GM18517 (cell line): ENCODE data around the gene ARHGEF12.

ENCODE experiments used
- ATAC-seq: cut with Tn5 transposase; IDR thresholded peaks from one replicate; pipeline ENCODE4 v1.9.1; 2021; ENCODE audit warnings: mild to moderate bottlenecking, moderate library complexity; ENCODE audit not compliant: unreplicated experiment

The ARHGEF12 gene

DNA sequence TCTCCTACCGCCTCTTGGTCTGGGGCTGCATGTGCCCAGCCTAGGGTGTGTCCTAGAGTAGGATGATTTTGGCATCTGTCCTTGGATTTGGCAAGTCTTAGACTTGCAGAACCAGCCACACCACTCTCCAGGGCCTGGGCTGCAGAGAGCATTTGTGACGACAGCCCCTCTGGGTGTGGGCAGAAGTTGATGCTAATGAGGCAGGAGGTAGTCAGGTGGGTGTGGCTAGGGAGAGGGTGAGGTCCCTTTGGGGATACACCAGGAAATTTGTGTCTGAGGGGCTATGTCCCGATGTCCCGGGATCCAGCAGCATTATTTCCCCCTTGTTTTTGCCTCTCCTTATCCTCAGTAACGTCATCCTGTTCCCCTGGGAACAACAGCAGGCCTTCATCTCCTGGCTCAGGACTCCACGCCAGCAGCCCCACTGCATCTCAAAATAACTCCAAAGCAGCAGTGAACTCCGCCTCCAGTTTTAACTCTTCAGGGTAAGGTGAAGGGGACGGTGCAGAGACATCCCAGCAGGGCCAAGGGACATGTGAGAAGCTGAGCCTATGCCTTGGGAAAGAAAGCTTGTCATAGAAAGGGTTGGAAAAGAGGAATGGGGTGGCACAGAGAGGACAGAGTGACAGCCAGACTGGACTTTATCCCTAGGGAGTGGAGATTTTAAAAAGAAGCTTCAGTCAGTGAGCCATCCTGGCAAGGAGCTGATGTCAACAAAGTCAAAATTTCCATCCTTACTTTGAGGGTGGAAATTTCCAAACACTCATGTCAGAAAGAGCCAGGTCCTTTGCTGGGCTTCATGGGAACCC is 19.1 kb upstream of the ARHGEF12 start:
- ATAC-seq = no peak

GRCh38 chr11:120317689-120318480 is 18.3 kb upstream of the ARHGEF12 start:
- no peak for ATAC-seq

- no peak for ATAC-seq
Observed at GRCh38 chr11:120318906-120319305, 17.3 kb upstream of the ARHGEF12 start.

DNA sequence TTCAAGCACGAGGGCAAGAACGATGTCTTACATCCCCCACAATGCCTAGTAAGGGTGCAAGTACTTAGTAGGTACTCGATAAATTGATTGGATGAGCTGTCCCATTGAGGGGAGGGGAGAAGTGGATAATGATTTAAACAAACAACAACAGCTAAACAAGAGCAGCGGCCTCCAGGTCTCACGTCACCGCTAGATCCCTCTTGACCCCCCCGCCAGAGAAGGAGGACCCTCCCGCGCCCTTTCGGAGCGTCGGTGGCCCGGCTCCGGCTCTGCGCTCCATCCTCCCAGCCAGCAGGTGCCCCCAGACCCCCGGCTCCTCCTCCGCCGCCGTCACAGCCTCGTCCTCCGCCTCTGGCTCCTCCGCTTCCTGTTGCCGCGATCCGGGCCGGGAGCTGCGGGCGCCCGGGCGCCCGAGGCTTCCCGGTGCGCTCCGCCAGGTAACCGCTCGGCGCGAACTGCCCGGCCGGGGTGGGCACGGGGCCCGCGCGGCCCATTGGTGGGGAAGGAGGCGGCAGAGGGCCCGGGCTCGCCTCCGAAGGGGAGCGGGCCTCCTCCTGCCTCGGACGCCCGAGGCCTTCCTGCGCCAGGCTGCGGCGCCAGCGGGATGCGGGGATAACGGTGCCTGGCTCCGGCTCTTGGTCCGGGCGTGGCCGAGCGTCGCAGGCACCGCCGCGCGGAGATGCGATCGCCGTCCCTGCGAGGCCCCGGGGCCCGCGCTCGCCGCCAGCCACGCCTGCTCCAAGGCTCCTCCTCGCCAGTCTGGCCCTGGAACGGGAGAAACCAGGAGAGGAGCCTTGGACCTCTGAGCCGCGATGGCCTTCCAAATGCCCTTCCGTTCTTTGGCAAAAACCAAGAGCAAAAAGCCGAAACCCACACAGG is 11.0 kb upstream of the ARHGEF12 start, which contains the start of gene TLCD5:
TLCD5 (plus strand) TSS at position 368 of the 879 bp plus-strand sequence. CDS start 2,143 bp downstream, outside the sequence.
- ATAC-seq = no peak

GRCh38 chr11:120326228-120326627 is 10.0 kb upstream of the ARHGEF12 start:
- ATAC-seq = no peak

GRCh38 chr11:120326845-120327281 is 9.3 kb upstream of the ARHGEF12 start:
- no peak for ATAC-seq

DNA sequence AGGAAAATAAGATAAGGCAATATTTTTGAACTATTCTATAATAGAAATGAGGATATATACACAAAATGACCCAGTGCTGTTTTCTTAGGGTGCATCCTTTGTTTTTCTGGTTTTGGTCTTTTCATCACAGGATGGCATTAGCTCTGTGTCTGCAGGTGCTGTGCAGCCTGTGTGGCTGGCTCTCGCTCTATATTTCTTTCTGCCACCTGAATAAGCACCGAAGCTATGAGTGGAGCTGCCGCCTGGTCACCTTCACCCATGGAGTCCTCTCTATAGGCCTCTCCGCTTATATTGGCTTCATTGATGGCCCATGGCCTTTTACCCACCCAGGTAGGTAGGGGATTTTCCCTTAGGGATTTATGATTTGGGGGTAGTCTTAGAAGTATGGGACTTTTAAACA is 8.9 kb upstream of the ARHGEF12 start:
- ATAC-seq = no peak

DNA sequence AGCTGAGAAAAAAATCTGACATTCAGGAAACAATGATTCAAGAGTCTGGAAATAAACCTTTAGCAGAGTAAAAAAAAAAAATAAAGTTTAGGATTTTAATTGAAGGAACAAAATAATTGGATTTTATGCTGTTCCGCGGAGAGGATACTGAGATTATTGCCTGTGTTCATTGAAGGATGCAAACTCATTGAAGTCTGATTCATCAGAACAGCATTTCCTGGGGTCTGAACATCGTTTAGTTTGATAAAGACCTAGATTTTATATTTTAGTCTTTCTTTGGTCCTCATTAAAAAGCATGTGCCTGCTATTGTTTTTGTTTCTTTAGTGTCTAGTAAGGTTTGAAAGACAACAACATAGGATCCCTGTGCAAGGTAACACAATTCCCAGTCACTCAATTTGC is 6.7 kb upstream of the ARHGEF12 start:
- ATAC-seq = no peak

- ATAC-seq = no peak
Observed at GRCh38 chr11:120330045-120330444, 6.2 kb upstream of the ARHGEF12 start.

- no peak for ATAC-seq
Observed at GRCh38 chr11:120331301-120331996, 4.8 kb upstream of the ARHGEF12 start.

DNA sequence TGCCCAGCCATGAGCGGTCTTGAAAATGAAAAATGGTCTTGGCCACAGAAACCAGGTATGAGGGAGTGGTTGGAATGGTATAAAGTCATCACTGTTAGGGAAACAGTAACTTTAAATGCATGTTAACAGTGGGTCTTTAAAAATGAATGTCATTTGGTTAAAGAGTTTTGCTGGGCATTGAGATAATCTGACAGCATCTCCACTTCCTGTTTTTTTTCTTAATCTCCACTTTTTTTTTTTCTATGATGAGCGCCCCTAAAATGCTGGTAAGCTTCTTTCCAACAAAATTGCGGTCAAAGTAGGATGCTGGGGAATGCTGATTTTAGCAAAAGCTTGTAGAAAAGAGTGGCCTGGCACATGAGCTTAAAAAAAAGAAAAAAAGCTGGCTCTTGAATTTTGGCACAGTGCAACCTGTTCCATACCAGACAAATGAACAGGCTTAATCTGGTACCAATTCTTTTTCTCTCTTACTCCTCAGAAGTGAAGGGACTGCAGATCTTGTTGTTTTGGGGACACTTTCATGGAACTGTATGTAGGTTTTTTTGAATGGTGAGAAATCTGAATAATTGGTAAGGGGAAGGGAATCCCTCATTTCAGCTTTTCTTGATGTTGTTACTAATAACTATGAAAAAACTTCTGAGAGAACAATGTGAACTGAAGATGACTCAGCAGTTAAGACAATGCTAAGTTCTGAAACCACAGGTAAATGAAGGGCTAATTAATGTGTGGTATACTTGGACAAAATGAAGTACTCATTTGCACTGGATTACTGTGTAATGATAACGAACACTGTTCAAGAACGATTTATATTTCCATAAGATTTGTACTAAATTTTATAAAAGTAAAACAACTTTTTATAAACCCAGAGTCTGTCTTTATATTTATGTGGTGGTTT is 3.1 kb upstream of the ARHGEF12 start:
- no peak for ATAC-seq

- ATAC-seq = no peak
Observed at GRCh38 chr11:120333801-120334200, 2.4 kb upstream of the ARHGEF12 start.

- ATAC-seq = no peak
Observed at GRCh38 chr11:120334332-120334731, 1.9 kb upstream of the ARHGEF12 start.

- peak; percentile 50 for ATAC-seq
Observed at GRCh38 chr11:120334894-120335462, 1.2 kb upstream of the ARHGEF12 start.

GRCh38 chr11:120335556-120335907 is 681 bp upstream of the ARHGEF12 start:
- ATAC-seq = peak; percentile 16

- no peak for ATAC-seq
Observed at GRCh38 chr11:120336641-120337354, 585 bp downstream of the ARHGEF12 start.

DNA sequence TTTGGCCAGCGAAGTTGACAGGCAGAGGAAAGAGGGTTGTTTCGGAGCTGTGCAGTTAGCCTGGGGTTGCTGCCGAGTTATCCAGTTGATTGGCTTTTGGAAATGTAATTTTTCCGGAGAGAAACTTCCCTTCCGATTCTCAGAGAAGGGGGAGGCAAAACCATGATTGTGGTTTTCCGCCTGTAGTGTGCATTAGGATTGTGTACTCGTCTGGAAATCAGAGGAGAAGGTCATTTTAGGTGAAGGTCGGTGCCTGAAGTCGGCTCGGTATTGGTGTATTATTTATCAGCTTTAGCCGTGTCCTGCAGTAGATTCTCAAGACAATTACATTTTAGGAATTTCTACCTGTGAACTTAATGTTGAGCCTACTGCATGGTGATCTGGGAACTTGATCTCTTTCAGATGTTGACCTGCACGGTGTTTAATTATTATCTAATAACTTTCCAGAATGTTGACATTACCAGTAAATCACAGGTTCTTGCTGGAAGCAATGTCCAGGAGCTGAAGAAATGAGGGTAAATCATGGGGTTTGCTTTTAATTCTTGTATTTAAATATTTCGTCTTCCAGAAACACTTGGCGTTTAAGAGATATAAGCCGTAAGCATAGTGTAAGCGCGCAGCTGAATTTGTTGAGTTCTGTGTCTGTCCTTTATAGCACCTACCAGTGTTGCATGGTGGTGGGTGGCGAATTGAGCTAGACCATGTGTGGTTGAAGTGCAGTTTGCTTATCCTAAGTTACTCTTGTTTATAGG is 1.3 kb downstream of the ARHGEF12 start:
- no peak for ATAC-seq
